Ramos (cell line): Measurements from ENCODE around the gene ZNF660.

ENCODE experiments used
- in situ Hi-C: fragments of 300-500 bp; cut with MboI; formaldehyde crosslinking; loops from one replicate; pipeline ENCODE4 v1.14.3; 2022; ENCODE audit warnings: low sequenced_read_pairs; ENCODE audit not compliant: unreplicated experiment

Gene ZNF660

GRCh38 chr3:44624749-44625480 lies 40.2 kb downstream of the ZNF660 start, which contains the start of gene ZNF197:
TSS of gene ZNF197 (plus strand) at chr3:44625036. CDS start at chr3:44629155, 4,119 bp downstream.
- in situ Hi-C loops: no loop called here

GRCh38 chr3:44628716-44629115 lies 44.0 kb downstream of the ZNF660 start:
- in situ Hi-C loops: no loop called here

DNA sequence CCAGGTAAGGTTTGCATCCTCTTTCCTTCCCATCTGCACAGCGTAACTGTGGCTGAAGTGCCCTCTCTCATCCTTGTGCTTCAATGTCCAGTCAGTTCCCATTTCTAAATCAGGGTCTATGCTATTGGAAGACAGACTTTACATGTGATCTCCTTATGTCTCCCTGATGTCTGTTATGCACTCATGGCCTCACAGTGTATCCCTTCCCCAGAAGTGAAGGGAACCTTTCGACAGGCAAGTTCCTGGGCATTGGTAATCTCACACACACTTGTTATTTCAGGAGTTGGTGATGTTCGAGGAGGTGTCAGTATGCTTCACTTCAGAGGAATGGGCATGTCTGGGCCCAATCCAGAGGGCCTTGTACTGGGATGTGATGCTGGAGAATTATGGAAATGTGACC lies 47.4 kb downstream of the ZNF660 start:
- in situ Hi-C loops: no loop called here

GRCh38 chr3:44642337-44642736 lies 57.6 kb downstream of the ZNF660 start:
- in situ Hi-C loops: no loop called here

DNA sequence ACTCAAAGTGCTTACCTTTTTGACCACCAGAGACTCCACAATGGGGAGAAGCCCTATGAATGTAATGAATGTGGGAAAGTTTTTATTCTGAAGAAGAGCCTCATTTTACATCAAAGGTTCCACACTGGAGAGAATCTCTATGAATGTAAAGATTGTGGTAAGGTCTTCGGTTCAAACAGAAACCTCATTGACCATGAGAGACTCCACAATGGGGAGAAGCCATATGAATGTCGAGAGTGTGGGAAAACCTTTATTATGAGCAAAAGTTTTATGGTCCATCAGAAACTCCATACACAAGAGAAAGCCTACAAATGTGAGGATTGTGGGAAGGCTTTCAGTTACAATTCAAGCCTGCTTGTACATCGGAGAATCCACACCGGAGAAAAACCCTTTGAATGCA lies 58.3 kb downstream of the ZNF660 start:
- in situ Hi-C loops: no loop called here

GRCh38 chr3:44647771-44648170 lies 63.0 kb downstream of the ZNF660 start:
- in situ Hi-C loops: no loop called here

DNA sequence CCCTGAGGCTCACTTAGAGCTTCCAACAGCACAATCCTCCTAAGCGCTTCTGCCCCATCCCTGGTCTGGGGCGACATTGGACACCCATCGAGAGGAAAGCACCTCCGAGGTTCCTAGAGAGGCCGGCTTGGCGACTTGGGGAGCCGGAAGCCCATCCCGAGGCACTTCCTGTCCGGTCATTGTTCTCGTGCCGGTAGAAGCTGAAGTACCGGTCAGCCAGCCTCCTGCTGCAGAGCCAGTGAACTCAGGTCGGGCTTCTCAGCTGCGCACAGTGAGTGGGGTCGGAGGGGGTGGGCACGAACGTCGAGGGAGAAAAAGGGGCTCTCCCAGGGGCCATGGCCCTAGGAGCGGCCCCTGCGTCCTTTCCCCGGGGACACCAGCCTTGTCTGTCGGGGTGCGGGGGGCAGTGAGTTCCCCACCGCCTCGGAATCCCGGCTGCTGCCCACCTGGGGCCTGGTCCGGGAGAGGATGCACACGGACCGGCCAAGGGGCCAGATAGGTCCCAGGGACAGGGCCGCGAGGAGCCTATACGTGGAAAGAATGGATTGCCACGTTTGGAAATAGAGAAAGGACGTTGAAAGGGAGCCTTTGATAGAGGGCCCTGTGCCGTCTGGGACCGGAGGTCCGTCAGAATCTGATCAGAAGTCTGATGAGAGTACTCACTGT lies 63.9 kb downstream of the ZNF660 start, which contains the start of gene ZNF35:
Gene ZNF35 (plus strand): TSS at position 169 of the 666 bp plus-strand sequence. CDS start 2,336 bp downstream, outside the sequence.
- in situ Hi-C loops: no loop called here
